ENCODE measurements around the gene GPR179. TPM values are rescaled to one million over a fixed set of nuclear protein-coding genes. Genes with fewer than 3 reads are reported as not detected.
A peak's percentile ranks its signal among the peaks of the same experiment; 100 is the strongest.
"Not testable (repeated sequence)": the region's sequence is repeated elsewhere in the genome, so short reads cannot be mapped to it uniquely, and the experiment has no call there.

GPR179 gene
- total RNA-seq, 1 donor from 2014 or later = 0.22 TPM

GRCh38 chr17:38326996-38327792, 16.6 kb downstream of the GPR179 start:
- intact Hi-C loops (cut with DNase I) = no loop called here
- peak; percentile 64 for DNase-seq (ENCODE audit: low spot score)
- ATAC-seq = peak; percentile 37

GRCh38 chr17:38325221-38325851, 18.4 kb downstream of the GPR179 start:
- intact Hi-C loops (cut with DNase I) = no loop called here
- peak; percentile 74 for ATAC-seq
- no peak for DNase-seq (ENCODE audit: low spot score)

- intact Hi-C loops (cut with DNase I) = no loop called here
- no peak for ATAC-seq
- DNase-seq (ENCODE audit: low spot score) = peak; percentile 5
Measured at GRCh38 chr17:38324772-38325171, 19.0 kb downstream of the GPR179 start.

- DNase-seq (ENCODE audit: low spot score) (no peak), ATAC-seq (peak; percentile 48)
- intact Hi-C loops (cut with DNase I) = no loop called here
Measured at GRCh38 chr17:38324141-38324697, 19.5 kb downstream of the GPR179 start.

DNA sequence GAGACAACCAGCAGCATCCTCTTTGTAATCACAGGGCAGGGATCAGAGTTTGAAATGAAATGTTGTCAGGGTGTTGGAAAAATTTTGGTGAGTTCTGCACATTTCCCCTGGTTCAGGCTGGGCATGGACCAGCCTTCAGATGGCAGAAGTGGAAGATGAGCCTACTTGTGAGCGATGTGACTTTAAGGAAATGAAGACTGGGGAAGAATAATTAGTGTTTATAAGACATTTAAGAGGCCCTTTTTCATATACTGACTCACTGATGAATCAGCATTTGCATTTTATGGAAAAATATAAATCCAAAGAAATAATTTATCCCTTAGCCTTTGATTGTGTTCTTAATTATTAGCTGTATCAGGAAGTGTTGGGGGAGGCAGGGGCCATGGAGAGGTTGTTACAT, 20.9 kb downstream of the GPR179 start:
- intact Hi-C loops (cut with DNase I) = no loop called here
- ATAC-seq = no peak
- no peak for DNase-seq (ENCODE audit: low spot score)

GRCh38 chr17:38322156-38322779, 21.5 kb downstream of the GPR179 start:
- DNase-seq (ENCODE audit: low spot score) (peak; percentile 82), ATAC-seq (peak; percentile 63)
- intact Hi-C loops (cut with DNase I) = no loop called here

DNA sequence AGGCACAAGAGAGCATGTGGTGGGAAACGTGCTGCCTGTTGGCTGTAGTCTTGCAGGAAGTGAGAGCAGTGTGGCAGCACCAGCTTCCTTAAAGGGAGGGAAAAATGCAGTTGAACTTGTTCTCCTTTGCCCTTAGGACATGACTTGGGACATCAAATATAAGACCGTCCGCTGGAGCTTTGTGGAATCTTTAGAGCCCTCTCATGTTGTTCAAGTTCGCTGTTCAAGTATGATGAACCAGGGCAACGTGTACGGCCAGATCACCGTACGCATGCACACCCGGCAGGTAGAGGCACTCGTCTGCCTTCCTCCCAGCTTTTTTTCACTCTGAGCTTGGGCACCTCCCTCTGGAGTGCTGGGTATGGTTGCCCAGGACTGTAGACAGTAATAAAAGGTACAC, 23.3 kb downstream of the GPR179 start:
- ATAC-seq = no peak
- intact Hi-C loops (cut with DNase I) = no loop called here
- DNase-seq (ENCODE audit: low spot score) = no peak

- intact Hi-C loops (cut with DNase I) = no loop called here
- no peak for DNase-seq (ENCODE audit: low spot score)
- ATAC-seq = no peak
Measured at GRCh38 chr17:38317081-38317480, 26.7 kb downstream of the GPR179 start.

GRCh38 chr17:38315497-38315896, 28.3 kb downstream of the GPR179 start:
- DNase-seq (ENCODE audit: low spot score) = no peak
- intact Hi-C loops (cut with DNase I) = no loop called here
- ATAC-seq = no peak

GRCh38 chr17:38296834-38297517, 46.8 kb downstream of the GPR179 start, which contains the start of gene MRPL45:
MRPL45 (plus strand) TSS chr17:38297168; CDS start chr17:38297184, 16 bp downstream.
- peak; percentile 99 for ATAC-seq
- peak; percentile 99 for DNase-seq (ENCODE audit: low spot score)
- intact Hi-C loops (cut with DNase I) = not testable (repeated sequence)

DNA sequence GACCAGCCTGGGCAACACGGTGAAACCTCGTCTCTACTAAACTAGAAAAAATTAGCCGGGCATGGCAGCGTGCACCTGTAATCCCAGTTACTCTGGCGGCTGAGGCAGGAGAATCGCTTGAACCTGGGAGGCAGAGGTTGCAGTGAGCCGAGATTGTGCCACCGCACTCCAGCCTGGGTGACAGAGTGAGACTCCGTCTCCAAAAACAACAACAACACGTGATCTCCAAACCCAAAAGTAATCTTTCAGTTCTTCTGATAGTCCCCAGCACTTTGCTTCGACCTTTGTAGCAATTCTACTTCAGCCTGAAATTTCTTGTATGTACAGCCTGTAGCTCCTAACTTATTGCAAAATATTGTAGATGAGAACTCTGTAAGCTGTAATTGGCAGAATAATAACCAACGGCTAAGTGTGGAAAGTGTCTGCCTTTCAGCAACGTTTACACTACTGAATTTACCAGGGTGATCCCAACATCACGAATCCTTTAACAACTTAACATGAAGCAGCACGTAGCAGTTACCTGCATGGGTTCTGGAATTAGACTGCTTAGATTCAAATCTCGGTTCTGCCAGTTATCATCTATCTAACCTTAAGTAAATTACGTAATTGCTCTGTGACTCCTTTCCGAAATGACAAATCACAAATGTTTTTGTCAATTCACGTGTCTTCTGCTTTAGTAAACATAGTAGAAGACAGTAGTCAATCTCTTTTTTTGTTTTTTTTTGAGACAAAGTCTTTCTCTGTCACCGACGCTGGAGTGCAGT, 48.0 kb downstream of the GPR179 start:
- ATAC-seq; intact Hi-C loops (cut with DNase I); DNase-seq (ENCODE audit: low spot score): not testable (repeated sequence)

DNA sequence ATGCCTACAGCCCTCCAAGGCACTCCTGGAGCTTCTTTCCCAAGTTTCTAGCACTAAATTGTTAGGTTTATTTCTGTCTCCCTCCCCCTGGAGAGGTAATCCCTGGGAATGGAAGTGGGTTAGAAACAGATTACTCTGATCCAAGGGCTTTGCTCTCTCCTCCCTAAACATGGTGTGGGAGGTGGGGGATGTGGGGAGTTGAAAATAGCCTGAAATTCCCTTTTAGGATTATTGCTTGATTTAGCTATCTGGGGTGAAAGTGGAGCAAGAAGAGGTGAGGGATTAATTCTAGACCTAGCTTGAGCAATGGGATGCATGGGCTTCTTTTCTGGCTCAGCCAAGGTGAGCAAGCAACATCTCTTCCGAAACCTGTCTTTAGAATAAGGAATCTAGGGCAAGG, 54.0 kb downstream of the GPR179 start:
- DNase-seq (ENCODE audit: low spot score); ATAC-seq; intact Hi-C loops (cut with DNase I): not testable (repeated sequence)

- ATAC-seq = peak; percentile 63
- DNase-seq (ENCODE audit: low spot score); intact Hi-C loops (cut with DNase I): not testable (repeated sequence)
Measured at GRCh38 chr17:38288217-38288827, 55.4 kb downstream of the GPR179 start.

GRCh38 chr17:38286501-38287091, 57.2 kb downstream of the GPR179 start:
- not testable (repeated sequence) for DNase-seq (ENCODE audit: low spot score)
- peak; percentile 93 for ATAC-seq

GRCh38 chr17:38285994-38286393, 57.8 kb downstream of the GPR179 start:
- intact Hi-C loops (cut with DNase I); DNase-seq (ENCODE audit: low spot score): not testable (repeated sequence)
- ATAC-seq = peak; percentile 45

More at GRCh38 chr17:38286501-38287091, 57.2 kb downstream of the GPR179 start:
- intact Hi-C loops (cut with DNase I) = not testable (repeated sequence)

All from sciatic nerve (tissue), 2 donors.